ENCODE measurements around the gene MCTP1. TPM values are rescaled to one million over a fixed set of nuclear protein-coding genes. Genes with fewer than 3 reads are reported as not detected.

MCTP1 gene
- total RNA-seq, 1 experiment from 2014 or later = 5.6 TPM

- Mint-ChIP-seq H3K27me3 (ENCODE audit: low read depth) (no peaks in the 10 kb centered on the region), H3K27ac (no peak overlapping the region), H3K4me1 (peaks cover 8% of the 10 kb centered on the region), H3K4me3 (no peak overlapping the region), H3K9me3 (no peaks in the 10 kb centered on the region), H3K36me3 (no peaks in the 10 kb centered on the region)
- ATAC-seq (no peak), DNase-seq (ENCODE audit: low spot score) (no peak)
- TF ChIP-seq ETV6 (CRISPR knock-in tag; IDR thresholded peaks at IDR 0.05) (no peak), NR1H2 (CRISPR knock-in tag; IDR thresholded peaks at IDR 0.05) (no peak), ZNF138 (CRISPR knock-in tag; conservative IDR thresholded peaks at IDR 0.05) (no peak), SMAD4 (CRISPR knock-in tag; IDR thresholded peaks at IDR 0.05) (no peak), TP53 (CRISPR knock-in tag; IDR thresholded peaks at IDR 0.05) (no peak), PRRX2 (CRISPR knock-in tag; IDR thresholded peaks at IDR 0.05) (no peak), HMGXB4 (CRISPR knock-in tag; IDR thresholded peaks at IDR 0.05) (no peak), CREB1 (CRISPR knock-in tag; IDR thresholded peaks at IDR 0.05) (no peak)
- TF ChIP-seq, protein P1, sequence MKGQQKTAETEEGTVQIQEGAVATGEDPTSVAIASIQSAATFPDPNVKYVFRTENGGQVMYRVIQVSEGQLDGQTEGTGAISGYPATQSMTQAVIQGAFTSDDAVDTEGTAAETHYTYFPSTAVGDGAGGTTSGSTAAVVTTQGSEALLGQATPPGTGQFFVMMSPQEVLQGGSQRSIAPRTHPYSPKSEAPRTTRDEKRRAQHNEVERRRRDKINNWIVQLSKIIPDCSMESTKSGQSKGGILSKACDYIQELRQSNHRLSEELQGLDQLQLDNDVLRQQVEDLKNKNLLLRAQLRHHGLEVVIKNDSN (CRISPR knock-in tag; IDR thresholded peaks at IDR 0.05) = no peak
- TF ChIP-seq, protein P2, sequence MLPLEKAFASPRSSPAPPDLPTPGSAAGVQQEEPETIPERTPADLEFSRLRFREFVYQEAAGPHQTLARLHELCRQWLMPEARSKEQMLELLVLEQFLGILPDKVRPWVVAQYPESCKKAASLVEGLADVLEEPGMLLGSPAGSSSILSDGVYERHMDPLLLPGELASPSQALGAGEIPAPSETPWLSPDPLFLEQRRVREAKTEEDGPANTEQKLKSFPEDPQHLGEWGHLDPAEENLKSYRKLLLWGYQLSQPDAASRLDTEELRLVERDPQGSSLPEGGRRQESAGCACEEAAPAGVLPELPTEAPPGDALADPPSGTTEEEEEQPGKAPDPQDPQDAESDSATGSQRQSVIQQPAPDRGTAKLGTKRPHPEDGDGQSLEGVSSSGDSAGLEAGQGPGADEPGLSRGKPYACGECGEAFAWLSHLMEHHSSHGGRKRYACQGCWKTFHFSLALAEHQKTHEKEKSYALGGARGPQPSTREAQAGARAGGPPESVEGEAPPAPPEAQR (CRISPR knock-in tag; IDR thresholded peaks at IDR 0.05) = no peak
- TF ChIP-seq, protein P3, sequence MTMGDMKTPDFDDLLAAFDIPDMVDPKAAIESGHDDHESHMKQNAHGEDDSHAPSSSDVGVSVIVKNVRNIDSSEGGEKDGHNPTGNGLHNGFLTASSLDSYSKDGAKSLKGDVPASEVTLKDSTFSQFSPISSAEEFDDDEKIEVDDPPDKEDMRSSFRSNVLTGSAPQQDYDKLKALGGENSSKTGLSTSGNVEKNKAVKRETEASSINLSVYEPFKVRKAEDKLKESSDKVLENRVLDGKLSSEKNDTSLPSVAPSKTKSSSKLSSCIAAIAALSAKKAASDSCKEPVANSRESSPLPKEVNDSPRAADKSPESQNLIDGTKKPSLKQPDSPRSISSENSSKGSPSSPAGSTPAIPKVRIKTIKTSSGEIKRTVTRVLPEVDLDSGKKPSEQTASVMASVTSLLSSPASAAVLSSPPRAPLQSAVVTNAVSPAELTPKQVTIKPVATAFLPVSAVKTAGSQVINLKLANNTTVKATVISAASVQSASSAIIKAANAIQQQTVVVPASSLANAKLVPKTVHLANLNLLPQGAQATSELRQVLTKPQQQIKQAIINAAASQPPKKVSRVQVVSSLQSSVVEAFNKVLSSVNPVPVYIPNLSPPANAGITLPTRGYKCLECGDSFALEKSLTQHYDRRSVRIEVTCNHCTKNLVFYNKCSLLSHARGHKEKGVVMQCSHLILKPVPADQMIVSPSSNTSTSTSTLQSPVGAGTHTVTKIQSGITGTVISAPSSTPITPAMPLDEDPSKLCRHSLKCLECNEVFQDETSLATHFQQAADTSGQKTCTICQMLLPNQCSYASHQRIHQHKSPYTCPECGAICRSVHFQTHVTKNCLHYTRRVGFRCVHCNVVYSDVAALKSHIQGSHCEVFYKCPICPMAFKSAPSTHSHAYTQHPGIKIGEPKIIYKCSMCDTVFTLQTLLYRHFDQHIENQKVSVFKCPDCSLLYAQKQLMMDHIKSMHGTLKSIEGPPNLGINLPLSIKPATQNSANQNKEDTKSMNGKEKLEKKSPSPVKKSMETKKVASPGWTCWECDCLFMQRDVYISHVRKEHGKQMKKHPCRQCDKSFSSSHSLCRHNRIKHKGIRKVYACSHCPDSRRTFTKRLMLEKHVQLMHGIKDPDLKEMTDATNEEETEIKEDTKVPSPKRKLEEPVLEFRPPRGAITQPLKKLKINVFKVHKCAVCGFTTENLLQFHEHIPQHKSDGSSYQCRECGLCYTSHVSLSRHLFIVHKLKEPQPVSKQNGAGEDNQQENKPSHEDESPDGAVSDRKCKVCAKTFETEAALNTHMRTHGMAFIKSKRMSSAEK (CRISPR knock-in tag; IDR thresholded peaks at IDR 0.05; ENCODE audit: borderline replicate concordance) = no peak
- ChIA-PET CTCF (interaction anchor here (1.3 kb wide), 1 partner anchor 65 kb away, joined by 4 read pairs; no protein-coding TSS in a partner anchor), POLR2A (no interaction called here)
Observed at GRCh38 chr5:94747371-94747770, 537.5 kb downstream of the MCTP1 start.

DNA sequence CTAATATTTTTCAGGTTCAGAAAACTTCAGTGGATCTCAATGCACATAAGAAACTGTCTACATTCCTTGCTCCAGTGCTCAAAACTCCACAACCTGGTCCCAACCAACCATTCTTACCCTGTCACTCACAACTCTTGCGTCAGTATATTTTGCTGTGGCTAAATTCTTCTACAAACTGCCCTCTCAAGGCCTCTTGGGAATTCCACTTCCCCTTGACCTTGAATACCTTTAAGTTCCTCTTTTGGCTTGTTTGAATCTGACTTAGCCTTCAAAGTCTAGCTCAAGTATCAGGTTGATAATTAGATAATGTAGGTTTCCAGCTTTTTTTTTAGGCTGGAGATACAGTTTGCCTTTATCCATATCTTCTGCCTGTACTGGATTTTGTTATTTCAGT, 538.2 kb downstream of the MCTP1 start:
- TF ChIP-seq SMAD3 (CRISPR knock-in tag; IDR thresholded peaks at IDR 0.05; ENCODE audit: borderline replicate concordance) = no peak
- TF ChIP-seq ZBTB21 (CRISPR knock-in tag; IDR thresholded peaks at IDR 0.05; ENCODE audit: borderline replicate concordance) = no peak
- TF ChIP-seq NFE2L1 (CRISPR knock-in tag; IDR thresholded peaks at IDR 0.05) = no peak
- ChIA-PET POLR2A (interaction anchor here (0.6 kb wide), 1 partner anchor 528 kb away, joined by 3 read pairs; no protein-coding TSS in a partner anchor), CTCF (interaction anchor here (1.3 kb wide), 1 partner anchor 66 kb away, joined by 4 read pairs; no protein-coding TSS in a partner anchor)
- Mint-ChIP-seq H3K4me3 (no peak overlapping the region), H3K9me3 (no peaks in the 10 kb centered on the region), H3K36me3 (no peaks in the 10 kb centered on the region), H3K4me1 (peaks cover 7% of the 10 kb centered on the region), H3K27ac (no peak overlapping the region), H3K27me3 (ENCODE audit: low read depth) (no peaks in the 10 kb centered on the region)
- DNase-seq (ENCODE audit: low spot score) (no peak), ATAC-seq (no peak)

Data from WTC11 (cell line).